Gastroesophageal sphincter (tissue), 4 donors: ENCODE results near the gene PSD2. TPM values are rescaled to one million over a fixed set of nuclear protein-coding genes. Genes with fewer than 3 reads are reported as not detected.

Experiments used
- ATAC-seq: fragments of 150-250 bp; one replicate; pipeline ENCODE4 v1.9.1; 2016; ENCODE audit warnings: mild to moderate bottlenecking, moderate library complexity
- H3K27ac ChIP-seq, 4 donors: fragments of 200-600 bp; sonication (generic) in 3 of 4; 1 replicate in 3 of 4; 2 replicates in 1 of 4; pipeline ENCODE4 v1.5.1; 2016 to 2019
- H3K27me3 ChIP-seq: fragments of 200-600 bp; sonication (generic); one replicate; pipeline ENCODE4 v1.5.1; 2019
- H3K36me3 ChIP-seq, 2 donors: fragments of 200-600 bp; sonication (generic); one replicate each; pipeline ENCODE4 v1.5.1; 2019; ENCODE audit warnings: control low read depth in 1 of 2
- H3K4me1 ChIP-seq, 3 donors: fragments of 200-600 bp; sonication (generic); 1 replicate in 2 of 3; 2 replicates in 1 of 3; pipeline ENCODE4 v1.5.1; 2016 to 2019; ENCODE audit warnings: control low read depth in 2 of 3
- H3K4me3 ChIP-seq, 2 donors: fragments of 200-600 bp; sonication (generic); one replicate each; pipeline ENCODE4 v1.5.1; 2019; ENCODE audit warnings: mild to moderate bottlenecking in 1 of 2, moderate library complexity in 1 of 2
- H3K9me3 ChIP-seq, 3 donors: fragments of 200-600 bp; sonication (generic); one replicate each; pipeline ENCODE4 v1.5.1; 2017 to 2019; ENCODE audit warnings: control low read depth in 2 of 3
- EP300 ChIP-seq: sonication (generic); formaldehyde crosslinking; IDR thresholded peaks from one replicate; pipeline ENCODE4 v1.6.1; 2017; ENCODE audit warnings: antibody characterized with exemption, mild to moderate bottlenecking
- POLR2A ChIP-seq, 2 donors: fragments of 450-650 bp; IDR thresholded peaks; one replicate each; pipeline ENCODE4 v1.6.1; 2017; ENCODE audit warnings: antibody characterized with exemption in 2 of 2, mild to moderate bottlenecking in 2 of 2, moderate library complexity in 1 of 2
- POLR2AphosphoS5 ChIP-seq: sonication (generic); formaldehyde crosslinking; IDR thresholded peaks from one replicate; pipeline ENCODE4 v1.6.1; 2017; ENCODE audit warnings: antibody characterized with exemption
- WGBS, 2 donors: methylation state at CpG; one replicate each; pipeline ENCODE4 v1.1.5; 2018; ENCODE audit warnings: low coverage in 1 of 2; 5-methylcytosine and 5-hydroxymethylcytosine counted together
- total RNA-seq, 4 donors: library from RNA; depleted of rRNA; stranded (reverse); fragments of >200 nt; gene quantifications; one replicate each; pipeline ENCODE4 v1.1.0, GENCODE V29; 2016
- TF ChIP-seq, protein P1 (sequence below), 4 experiments: fragments of 200-600 bp in 2 of 4; fragments of 450-650 bp in 2 of 4; sonication (generic) in 1 of 4; IDR thresholded peaks; one replicate each; pipeline ENCODE4 v1.5.1; 2017 to 2019; ENCODE audit warnings: antibody characterized with exemption in 4 of 4, mild to moderate bottlenecking in 2 of 4, moderate library complexity in 2 of 4

Gene PSD2
- total RNA-seq, 4 donors from 2014 or later, result 0.13 to 0.16 TPM; not detected in 2

DNA sequence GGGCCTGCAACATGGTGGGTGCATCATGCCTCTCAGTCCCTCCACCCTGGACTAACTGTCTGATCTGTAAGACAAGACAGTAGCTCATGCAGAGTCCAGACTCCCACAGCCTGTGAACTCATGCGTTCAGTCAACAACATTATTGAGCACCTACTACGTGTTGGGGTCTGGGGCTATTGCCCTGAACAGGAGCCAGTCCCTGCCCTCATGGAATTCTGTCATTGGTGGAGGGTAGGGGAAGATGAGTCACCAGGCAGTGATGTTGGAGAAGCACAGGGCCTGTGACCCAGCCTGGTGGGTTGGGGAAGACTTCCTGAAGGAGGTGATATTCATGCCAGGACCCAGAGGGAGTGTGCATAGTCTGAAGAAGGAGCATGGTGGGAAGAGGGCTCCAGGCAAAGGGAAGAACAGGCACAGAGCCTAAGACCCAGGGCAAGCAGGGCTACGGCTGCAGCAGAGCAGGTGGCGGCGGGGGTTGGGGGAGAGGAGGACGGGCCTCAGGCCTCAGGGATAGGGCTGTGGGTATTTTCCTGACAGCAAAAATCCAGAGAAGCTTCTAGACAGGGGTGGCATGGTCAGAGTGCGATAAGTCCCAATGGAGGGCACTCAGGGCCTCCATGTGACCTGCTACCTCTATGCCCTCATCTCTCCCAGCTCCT is 26.7 kb upstream of the PSD2 start:
- WGBS, 2 donors, result 90 to 94% methylated on average over 4 to 7 of the region's 7 CpGs
- ATAC-seq, result no peak
- Histone ChIP-seq H3K27me3 (peaks cover 14% of the 10 kb centered on the region), H3K36me3 (no peaks in the 10 kb centered on the region), H3K27ac (no peak overlapping the region), H3K9me3 (no peaks in the 10 kb centered on the region), H3K4me3 (no peak overlapping the region), H3K4me1 (peaks cover 0 to 22% (median 0%) of the 10 kb centered on the region in 3 donors)
- TF ChIP-seq POLR2A (IDR thresholded peaks at IDR 0.05), result no peak
- TF ChIP-seq EP300, result no peak
- no peak for TF ChIP-seq POLR2AphosphoS5
- TF ChIP-seq, protein P1, sequence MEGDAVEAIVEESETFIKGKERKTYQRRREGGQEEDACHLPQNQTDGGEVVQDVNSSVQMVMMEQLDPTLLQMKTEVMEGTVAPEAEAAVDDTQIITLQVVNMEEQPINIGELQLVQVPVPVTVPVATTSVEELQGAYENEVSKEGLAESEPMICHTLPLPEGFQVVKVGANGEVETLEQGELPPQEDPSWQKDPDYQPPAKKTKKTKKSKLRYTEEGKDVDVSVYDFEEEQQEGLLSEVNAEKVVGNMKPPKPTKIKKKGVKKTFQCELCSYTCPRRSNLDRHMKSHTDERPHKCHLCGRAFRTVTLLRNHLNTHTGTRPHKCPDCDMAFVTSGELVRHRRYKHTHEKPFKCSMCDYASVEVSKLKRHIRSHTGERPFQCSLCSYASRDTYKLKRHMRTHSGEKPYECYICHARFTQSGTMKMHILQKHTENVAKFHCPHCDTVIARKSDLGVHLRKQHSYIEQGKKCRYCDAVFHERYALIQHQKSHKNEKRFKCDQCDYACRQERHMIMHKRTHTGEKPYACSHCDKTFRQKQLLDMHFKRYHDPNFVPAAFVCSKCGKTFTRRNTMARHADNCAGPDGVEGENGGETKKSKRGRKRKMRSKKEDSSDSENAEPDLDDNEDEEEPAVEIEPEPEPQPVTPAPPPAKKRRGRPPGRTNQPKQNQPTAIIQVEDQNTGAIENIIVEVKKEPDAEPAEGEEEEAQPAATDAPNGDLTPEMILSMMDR (IDR thresholded peaks at IDR 0.05), result no peak

DNA sequence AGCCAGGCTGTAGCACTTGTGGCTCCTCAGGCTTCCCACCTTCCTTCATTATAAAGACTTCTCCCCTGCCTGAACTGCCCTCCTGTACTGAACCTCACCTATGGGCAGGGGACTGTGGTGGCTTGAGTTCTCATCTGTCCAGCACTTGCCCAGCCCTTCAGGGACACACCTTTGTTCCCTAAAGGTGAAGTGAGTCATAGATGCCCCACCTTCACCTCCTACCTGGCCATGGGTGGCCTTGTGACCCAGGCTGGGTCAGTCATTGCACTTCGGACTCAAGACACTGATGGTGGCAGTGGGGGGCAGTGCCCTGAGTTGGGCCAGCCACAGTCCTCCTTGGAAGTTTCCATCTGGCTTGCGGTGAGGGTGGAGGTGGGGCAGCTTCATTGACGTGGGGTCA is 26.1 kb upstream of the PSD2 start:
- Histone ChIP-seq H3K4me3 (no peak overlapping the region), H3K36me3 (no peaks in the 10 kb centered on the region), H3K27ac (no peak overlapping the region), H3K9me3 (no peaks in the 10 kb centered on the region), H3K27me3 (peaks cover 9% of the 10 kb centered on the region), H3K4me1 (peaks cover 0 to 17% (median 0%) of the 10 kb centered on the region in 3 donors)
- TF ChIP-seq, protein P1 (IDR thresholded peaks at IDR 0.05), result no peak
- TF ChIP-seq POLR2AphosphoS5, result no peak
- no peak for TF ChIP-seq POLR2A (IDR thresholded peaks at IDR 0.05)
- no peak for TF ChIP-seq EP300
- no CpG with 5 or more reads among the region's 3 CpGs for WGBS, 2 donors
- no peak for ATAC-seq

- no peak for TF ChIP-seq POLR2A (IDR thresholded peaks at IDR 0.05)
- no peak for TF ChIP-seq POLR2AphosphoS5
- no peak for TF ChIP-seq EP300
- TF ChIP-seq, protein P1 (IDR thresholded peaks at IDR 0.05), result no peak
- H3K4me3 ChIP-seq, result no peak overlapping the region
- no peak for ATAC-seq
- H3K36me3 ChIP-seq, result no peaks in the 10 kb centered on the region
- 80 to 94% methylated on average over 2 of the region's 2 CpGs for WGBS, 2 donors
- H3K27ac ChIP-seq, result no peak overlapping the region
- H3K9me3 ChIP-seq, result no peaks in the 10 kb centered on the region
- H3K27me3 ChIP-seq, result no peaks in the 10 kb centered on the region
- peaks cover 0 to 12% (median 0%) of the 10 kb centered on the region in 3 donors for H3K4me1 ChIP-seq
Measured at GRCh38 chr5:139770722-139771121, 24.9 kb upstream of the PSD2 start.

- Histone ChIP-seq H3K36me3 (no peaks in the 10 kb centered on the region), H3K4me1 (peaks cover 0 to 8% (median 0%) of the 10 kb centered on the region in 3 donors), H3K27me3 (no peaks in the 10 kb centered on the region), H3K4me3 (no peak overlapping the region), H3K9me3 (no peaks in the 10 kb centered on the region), H3K27ac (no peak overlapping the region)
- no peak for TF ChIP-seq EP300
- TF ChIP-seq POLR2A (IDR thresholded peaks at IDR 0.05), result no peak
- TF ChIP-seq, protein P1 (IDR thresholded peaks at IDR 0.05), result no peak
- WGBS, 2 donors, result 80 to 92% methylated on average over 1 to 7 of the region's 8 CpGs
- no peak for ATAC-seq
Measured at GRCh38 chr5:139772089-139772791, 23.4 kb upstream of the PSD2 start.
